Limb (tissue), 2 donors: ENCODE results near the gene NT5C1A.
A peak's percentile ranks its signal among the peaks of the same experiment; 100 is the strongest.

Source experiments
- DNase-seq, 2 donors: peaks; one replicate each; pipeline ENCODE4 v3.0.0-alpha.2; 2016; ENCODE audit errors: extremely low spot score in 2 of 2

NT5C1A gene

GRCh38 chr1:39638965-39639304, 33.0 kb downstream of the NT5C1A start:
- DNase-seq, result no peak

DNA sequence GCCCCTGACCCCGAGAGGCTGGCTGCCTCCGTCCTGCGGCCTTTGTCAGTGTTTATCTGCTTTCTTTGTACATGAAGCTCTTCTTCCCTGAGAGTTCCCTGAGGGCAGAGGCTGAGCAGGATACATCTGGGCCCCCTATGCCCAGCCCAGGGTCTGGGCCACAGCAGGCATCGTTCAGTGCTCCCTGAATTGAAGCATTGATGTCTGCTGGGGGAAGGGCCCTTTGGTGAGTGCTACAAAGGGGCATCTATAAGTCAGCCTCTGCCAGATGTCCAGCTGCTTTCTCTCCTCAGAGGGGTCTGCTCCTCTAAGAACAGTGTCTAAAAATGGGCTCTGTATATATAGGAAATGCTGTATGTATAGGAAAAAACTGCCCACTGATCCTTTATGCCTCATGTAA, 34.5 kb downstream of the NT5C1A start:
- no peak for DNase-seq

- no peak for DNase-seq
Observed at GRCh38 chr1:39635871-39636210, 36.1 kb downstream of the NT5C1A start.

- DNase-seq, result no peak
Observed at GRCh38 chr1:39635205-39635870, 36.6 kb downstream of the NT5C1A start.

DNA sequence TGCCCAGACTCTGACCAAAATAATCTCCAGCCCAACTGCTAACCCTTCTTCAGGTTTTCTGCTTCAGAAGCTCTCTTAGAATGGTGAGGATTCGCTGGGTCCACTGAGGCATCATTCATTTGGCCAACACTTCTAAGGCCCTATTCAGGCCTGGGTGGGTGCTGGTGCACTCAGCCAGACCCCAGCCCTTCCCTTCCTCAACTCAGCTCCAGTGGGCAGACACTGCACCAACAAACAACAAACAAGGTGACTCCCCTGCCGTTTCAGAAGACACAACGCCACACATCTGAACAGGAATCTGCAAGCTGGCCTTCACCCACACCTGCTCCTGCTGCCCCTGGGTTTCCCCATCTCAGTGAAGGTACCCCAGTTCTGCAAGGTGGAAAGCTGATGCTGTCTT, 38.5 kb downstream of the NT5C1A start:
- no peak for DNase-seq

GRCh38 chr1:39632682-39633417, 39.1 kb downstream of the NT5C1A start:
- DNase-seq, result peak; percentile 55 to 79

DNA sequence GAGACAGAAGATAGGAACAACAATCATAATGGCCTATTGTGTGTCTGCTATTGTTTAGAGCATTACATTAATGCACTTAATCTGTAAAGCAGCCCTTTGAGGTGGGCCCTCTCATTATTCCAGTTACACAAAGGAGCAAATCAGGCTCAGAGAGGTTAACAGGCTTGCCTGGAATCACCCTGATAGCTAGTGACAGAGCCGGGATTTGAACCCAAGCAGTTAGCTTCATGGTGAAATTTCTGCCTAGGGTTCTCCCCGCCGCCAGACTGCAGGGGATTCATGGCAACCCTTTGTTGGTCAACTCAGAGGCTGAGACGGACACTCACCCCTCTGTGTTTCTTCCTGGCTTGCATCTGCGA, 39.6 kb downstream of the NT5C1A start:
- no peak for DNase-seq

DNA sequence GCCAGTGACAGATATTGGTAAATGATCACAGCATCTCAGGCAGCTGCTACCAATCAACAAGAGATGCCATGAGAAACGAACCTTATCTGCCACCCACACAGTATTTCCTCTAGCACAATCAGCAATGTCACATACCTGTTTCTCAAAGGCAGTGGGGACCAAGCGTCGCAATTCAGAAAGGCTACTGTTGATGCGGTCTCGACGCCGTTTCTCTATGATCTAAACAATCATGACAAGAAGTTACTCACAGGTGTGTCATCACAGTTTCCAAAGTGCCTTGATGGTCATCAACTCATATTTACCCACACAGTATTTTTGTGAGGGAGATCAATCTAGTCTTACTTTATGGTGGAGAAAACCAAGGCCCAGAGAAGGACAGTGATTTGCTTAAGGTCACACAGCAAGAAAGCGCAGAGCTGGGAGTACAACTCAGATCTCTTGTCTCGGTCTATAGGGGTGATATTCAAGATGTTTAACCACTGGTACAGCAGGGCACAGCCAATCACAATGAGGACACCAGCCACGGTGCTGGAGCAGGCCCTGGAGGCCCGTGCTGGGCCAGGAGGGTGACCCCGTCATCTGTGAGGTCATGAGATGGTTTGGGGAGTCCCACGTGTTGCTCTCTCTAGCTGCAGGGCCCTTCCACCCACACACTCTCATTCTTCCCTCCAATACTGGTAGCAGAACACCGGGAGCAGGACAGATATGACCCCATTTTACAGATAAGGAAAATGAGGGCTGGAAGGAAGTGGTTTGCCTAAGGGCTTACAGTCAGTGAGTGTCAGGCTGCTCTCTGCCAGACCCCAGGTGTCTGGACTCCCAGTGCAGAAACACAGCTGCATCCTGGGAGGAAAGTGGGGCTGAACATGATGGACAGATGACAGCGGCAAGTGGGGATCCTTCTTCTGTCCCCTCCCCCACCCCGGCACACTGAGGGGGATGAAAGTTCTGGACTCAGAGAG, 40.3 kb downstream of the NT5C1A start:
- no peak for DNase-seq

GRCh38 chr1:39628807-39629350, 43.0 kb downstream of the NT5C1A start:
- DNase-seq, result no peak

DNA sequence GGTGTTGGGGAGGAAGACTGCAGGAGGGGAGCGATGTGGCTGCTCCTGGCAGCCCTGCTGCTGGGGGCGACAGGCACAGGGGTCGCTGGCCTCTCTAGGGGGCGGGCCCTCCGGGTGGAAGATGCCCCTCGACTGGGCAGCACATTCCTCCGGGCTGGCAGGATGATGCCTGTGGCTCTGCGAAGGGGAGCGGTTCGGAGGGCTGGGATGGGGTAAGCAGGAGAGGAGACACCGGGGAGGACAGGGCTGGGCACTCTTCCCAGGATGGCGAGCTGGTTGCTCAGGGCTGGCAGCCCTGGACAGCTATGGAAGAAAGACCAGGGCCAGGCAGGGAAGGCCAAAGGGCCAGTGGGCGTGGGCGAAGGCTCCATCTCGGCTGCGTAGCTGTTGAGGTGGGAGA, 45.3 kb downstream of the NT5C1A start:
- no peak for DNase-seq

GRCh38 chr1:39625462-39626273, 46.2 kb downstream of the NT5C1A start:
- DNase-seq, result no peak

GRCh38 chr1:39625009-39625408, 46.9 kb downstream of the NT5C1A start:
- DNase-seq, result no peak

DNA sequence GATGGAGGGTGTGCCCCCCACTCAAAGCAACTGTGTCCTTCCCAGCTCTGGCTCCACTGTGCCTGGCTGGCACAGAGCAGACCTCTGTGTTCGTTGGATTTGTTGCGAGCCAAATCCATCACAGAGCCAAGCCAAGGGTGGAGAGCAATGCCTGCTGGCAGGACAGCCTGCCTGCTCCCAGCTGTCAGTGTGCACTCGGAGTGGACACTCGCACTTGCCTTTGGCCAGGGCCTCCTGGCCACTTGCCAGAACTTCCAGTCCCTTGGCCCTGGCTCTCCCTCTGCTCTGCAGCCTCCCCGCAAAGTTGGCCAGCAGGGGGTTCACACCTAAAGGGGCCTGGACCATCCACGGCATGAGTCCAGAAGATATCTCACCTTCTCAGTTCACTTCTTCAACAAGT, 48.9 kb downstream of the NT5C1A start:
- no peak for DNase-seq

- DNase-seq, result no peak
Observed at GRCh38 chr1:39622427-39622826, 49.5 kb downstream of the NT5C1A start.

- DNase-seq, result no peak
Observed at GRCh38 chr1:39620659-39621165, 51.2 kb downstream of the NT5C1A start.

DNA sequence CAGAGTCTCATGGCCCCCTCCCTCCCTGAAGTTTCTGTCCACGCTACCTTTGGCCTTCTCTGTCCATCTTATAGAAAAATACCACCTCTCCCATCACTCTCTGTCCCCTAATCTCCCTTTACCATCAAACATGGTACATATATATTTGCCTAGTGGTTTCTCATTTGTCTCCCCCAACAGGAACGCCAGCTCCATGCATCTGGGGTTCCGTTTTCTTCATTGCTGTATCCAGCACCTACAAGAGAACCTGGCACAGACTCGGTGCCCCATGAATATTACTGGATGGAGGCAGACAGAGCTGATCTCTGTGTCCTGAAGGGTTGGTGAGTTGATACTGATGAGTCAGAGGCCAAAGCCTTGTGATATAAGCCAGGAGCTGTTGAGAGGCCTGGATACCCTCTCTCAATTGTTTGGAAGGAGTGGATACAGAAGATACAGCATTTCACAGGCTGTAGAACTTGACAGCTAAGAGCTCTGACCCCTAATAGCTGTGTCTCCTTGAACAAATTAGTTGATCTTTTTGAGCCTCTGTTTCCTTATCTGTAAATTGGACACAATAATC, 54.3 kb downstream of the NT5C1A start:
- DNase-seq, result no peak

GRCh38 chr1:39615086-39615673, 56.7 kb downstream of the NT5C1A start:
- DNase-seq, result no peak

- no peak for DNase-seq
Observed at GRCh38 chr1:39614488-39614887, 57.4 kb downstream of the NT5C1A start.

GRCh38 chr1:39613250-39613649, 58.7 kb downstream of the NT5C1A start:
- DNase-seq, result no peak

GRCh38 chr1:39609618-39610331, 62.1 kb downstream of the NT5C1A start:
- peak in 1 of 2 donors; percentile 69 for DNase-seq
